Uterus (tissue), 2 donors: ENCODE results near the gene PGAP2.

ENCODE experiments used
- CTCF ChIP-seq, 4 experiments: fragments of 200-600 bp in 2 of 4; fragments of 450-650 bp in 2 of 4; sonication (generic) in 2 of 4; IDR thresholded peaks; one replicate each; pipeline ENCODE4 v1.5.1; 2016 to 2019; ENCODE audit warnings: antibody characterized with exemption in 4 of 4, mild to moderate bottlenecking in 2 of 4, moderate library complexity in 1 of 4
- POLR2A ChIP-seq, 2 donors: fragments of 450-650 bp; IDR thresholded peaks; one replicate each; pipeline ENCODE4 v1.6.1; 2016; ENCODE audit warnings: antibody characterized with exemption in 2 of 2, mild to moderate bottlenecking in 1 of 2, moderate library complexity in 1 of 2

- TF ChIP-seq POLR2A (IDR thresholded peaks at IDR 0.05) (no peak), CTCF (IDR thresholded peaks at IDR 0.05) (no peak)
Observed at GRCh38 chr11:3856856-3857553, 48.6 kb downstream of the PGAP2 start.
